Stimulated activated CD4-positive, alpha-beta T cell treated with anti-CD3 and anti-CD28 coated beads, Interleukin-15, amount 100 ng/mL, for 24 hours (primary cell): ENCODE measurements around the gene LAMTOR4.
"Not testable (repeated sequence)": the region's sequence is repeated elsewhere in the genome, so short reads cannot be mapped to it uniquely, and the experiment has no call there.

ENCODE experiments used
- DNase-seq: peaks from one replicate; pipeline ENCODE4 v3.0.0-alpha.2; 2020

LAMTOR4 gene

GRCh38 chr7:100124301-100125230 is 24.2 kb upstream of the LAMTOR4 start:
- DNase-seq = no peak

GRCh38 chr7:100126239-100126930 is 22.3 kb upstream of the LAMTOR4 start:
- no peak for DNase-seq

- peak; percentile 93 for DNase-seq
Measured at GRCh38 chr7:100126931-100127865, 21.5 kb upstream of the LAMTOR4 start, which contains the start of gene MBLAC1. TSS of gene MBLAC1 (plus strand) at chr7:100126967. CDS start at chr7:100127396, 429 bp downstream.

GRCh38 chr7:100127866-100128636 is 20.7 kb upstream of the LAMTOR4 start:
- peak; percentile 46 for DNase-seq

DNA sequence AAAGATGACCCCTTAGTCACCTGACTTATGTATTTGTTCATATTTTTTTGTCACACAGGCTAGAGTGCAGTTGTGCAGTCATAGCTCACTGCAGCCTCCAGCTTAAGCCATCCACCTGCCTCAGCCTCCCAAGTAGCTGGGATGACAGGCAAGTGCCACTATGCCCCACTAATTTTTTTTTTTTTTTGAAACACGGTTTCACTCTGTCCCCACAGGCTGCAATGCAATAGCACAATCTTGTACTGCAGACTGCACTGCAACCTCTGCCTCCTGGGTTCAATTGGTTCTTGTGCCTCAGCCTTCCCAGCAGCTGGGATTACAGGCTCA is 20.1 kb upstream of the LAMTOR4 start:
- no peak for DNase-seq

GRCh38 chr7:100130220-100130607 is 18.5 kb upstream of the LAMTOR4 start:
- DNase-seq = not testable (repeated sequence)

- peak; percentile 88 for DNase-seq
Measured at GRCh38 chr7:100130608-100131453, 17.9 kb upstream of the LAMTOR4 start.

DNA sequence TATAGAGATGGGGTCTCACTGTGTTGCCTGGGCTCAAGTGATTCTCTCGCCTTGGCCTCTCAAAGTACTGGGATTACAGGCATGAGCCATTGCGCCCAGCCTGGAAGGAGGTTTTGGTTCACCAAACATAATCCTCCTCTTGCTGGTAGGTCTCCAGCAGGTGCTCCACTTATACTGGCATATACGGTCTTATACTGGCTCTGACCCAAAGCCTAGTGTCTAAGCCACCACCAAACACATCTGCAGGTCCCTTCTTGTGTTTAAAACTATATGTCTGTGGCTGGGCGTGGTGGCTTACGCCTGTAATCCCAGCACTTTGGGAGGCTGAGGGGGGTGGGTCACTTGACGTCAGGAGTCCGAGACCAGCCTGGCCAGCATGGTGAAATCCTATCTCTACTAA is 16.6 kb upstream of the LAMTOR4 start:
- DNase-seq = no peak

GRCh38 chr7:100132697-100133151 is 16.0 kb upstream of the LAMTOR4 start:
- peak; percentile 74 for DNase-seq

GRCh38 chr7:100137851-100138760 is 10.6 kb upstream of the LAMTOR4 start:
- no peak for DNase-seq

DNA sequence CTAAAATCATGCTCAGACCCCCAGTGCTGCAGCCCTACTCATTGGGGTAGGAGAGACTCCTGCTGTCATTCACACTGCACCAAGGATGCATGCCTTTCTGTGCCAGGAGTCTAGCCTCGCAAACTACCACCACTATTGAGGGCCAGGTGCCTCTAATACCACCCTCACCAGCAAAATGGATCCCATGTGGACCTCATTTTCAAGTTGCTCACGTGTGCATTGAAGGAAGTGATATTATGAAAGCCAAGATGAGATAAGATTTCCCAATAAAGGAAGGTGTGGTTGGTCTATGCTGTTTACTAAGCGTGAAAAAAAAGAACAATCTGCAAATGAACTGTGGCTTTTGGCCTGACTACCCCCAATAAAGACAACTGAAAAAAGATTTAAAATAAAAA is 7.2 kb upstream of the LAMTOR4 start:
- no peak for DNase-seq

DNA sequence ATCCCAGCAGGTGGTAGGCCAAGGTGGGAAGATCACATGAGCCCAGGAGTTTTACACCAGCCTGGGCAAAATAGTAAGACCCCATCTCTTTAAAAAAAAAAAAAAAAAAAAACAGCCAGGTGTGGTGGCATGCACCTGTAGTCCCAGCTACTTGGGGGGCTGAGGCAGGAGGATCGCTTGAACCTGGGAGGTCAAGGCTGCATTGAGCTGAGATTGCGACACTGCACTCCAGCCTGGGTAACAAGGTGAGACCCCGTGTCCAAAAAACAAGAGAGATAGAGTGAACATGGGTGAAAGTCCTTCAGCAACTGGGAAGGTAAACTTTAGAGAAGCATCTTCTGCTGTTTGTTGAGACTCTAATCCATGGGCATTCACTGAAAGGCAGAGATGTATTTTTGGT is 6.3 kb upstream of the LAMTOR4 start:
- no peak for DNase-seq

DNA sequence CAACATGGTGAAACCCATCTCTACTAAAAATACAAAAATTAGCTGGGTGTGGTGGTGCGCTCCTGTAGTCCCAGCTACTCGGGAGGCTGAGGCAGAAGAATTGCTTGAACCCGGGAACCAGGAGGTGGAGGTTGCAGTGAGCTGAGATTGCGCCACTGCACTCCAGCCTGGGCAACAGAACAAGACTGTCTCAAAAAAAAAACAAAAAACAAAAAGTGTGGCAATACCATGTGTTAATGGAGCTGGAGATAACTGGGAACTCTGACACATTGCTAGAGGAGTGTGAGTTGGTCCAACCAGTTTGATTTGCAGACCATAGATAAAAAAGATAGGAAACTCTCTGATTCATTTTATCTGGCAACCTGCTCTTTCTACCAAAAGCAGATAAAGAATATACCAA is 2.4 kb upstream of the LAMTOR4 start:
- DNase-seq = not testable (repeated sequence)

DNA sequence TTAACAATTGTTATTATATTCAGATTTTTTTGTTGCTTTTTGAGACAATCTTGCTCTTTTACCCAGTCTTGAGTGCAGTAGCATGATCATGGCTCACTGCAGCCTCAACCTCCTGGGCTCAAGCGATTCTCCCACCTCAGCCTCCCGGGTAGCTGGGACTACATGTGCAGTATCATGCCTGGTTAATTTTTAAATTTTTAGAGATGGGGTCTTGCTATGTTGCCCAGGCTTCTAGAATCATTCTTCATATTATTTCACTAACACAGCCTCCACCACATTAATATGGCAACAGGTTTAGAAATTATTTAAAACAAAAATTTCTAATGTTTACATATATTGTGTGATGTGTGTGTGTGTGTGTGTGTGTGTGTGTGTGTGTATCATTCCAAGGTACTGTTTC is 1.4 kb upstream of the LAMTOR4 start:
- DNase-seq = no peak

- DNase-seq = no peak
Measured at GRCh38 chr7:100148225-100148558, 526 bp upstream of the LAMTOR4 start.

- no peak for DNase-seq
Measured at GRCh38 chr7:100152404-100152803, 3.7 kb downstream of the LAMTOR4 start.

- DNase-seq = no peak
Measured at GRCh38 chr7:100152937-100153666, 4.4 kb downstream of the LAMTOR4 start.

DNA sequence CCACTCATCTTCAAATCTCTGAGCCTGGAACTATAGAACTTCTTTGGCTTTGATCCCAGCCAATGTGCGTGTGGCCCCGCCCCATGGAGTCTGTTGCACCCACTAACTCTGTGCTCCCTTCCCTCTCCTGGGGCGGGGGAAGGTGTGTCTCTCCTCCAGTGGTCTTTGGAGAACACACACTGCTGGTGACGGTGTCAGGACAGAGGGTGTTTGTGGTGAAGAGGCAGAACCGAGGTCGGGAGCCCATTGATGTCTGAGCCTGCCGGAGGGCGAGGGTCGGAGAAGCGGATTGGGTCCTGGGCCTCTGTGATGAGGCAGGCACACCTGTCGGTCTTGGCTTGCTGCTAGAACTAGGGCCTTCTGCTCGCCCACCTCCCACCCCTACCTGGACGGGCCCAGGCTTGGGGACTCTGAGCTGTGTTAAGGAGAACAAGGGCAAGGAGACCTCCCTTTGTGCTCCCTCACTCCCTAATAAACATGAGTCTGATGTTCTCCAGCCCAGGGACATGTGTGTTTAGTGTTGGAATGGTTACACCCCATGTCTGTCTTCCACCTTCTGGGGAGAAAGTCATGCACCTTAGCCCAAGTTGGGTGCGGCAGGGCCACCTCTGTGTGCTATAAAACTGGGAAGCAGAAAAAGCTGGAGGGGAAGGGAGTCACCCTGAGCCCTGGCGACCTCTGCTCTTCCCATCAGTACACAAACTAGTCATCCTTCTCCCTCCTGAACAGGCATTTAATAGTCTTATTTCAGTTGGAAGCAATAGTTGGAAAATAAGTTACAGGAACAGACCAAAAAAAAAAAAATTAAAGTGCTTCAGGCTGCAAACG is 5.2 kb downstream of the LAMTOR4 start:
- DNase-seq = no peak
